ENCODE measurements around the gene PIP4P1.

GRCh38 chr14:20486684-20487395, 25.6 kb upstream of the PIP4P1 start:
- TF ChIP-seq EZH2 (IDR thresholded peaks at IDR 0.05; ENCODE audit: borderline replicate concordance, low read length) (no peak), CTCF (conservative IDR thresholded peaks at IDR 0.05 in 1 of 2, IDR thresholded peaks at IDR 0.05 in 1 of 2; ENCODE audit: extremely low read depth in 1 of 2, insufficient read depth in 1 of 2, low read depth in 1 of 2, low read length in 2 of 2) (no peak)

Measured in mammary epithelial cell (primary cell).